Stomach (tissue), 4 donors: ENCODE data around the gene TBC1D4.

ENCODE experiments used
- EP300 ChIP-seq: sonication (generic); formaldehyde crosslinking; IDR thresholded peaks from one replicate; pipeline ENCODE4 v1.6.1; 2017; ENCODE audit warnings: antibody characterized with exemption
- POLR2A ChIP-seq, 4 donors: fragments of 450-650 bp; IDR thresholded peaks; one replicate each; pipeline ENCODE4 v1.6.1; 2016; ENCODE audit warnings: antibody characterized with exemption in 4 of 4, control low read depth in 2 of 4, mild to moderate bottlenecking in 1 of 4, moderate library complexity in 1 of 4
- POLR2AphosphoS5 ChIP-seq, 3 donors: sonication (generic); formaldehyde crosslinking; IDR thresholded peaks; one replicate each; pipeline ENCODE4 v1.6.1; 2016; ENCODE audit warnings: antibody characterized with exemption in 3 of 3
- TF ChIP-seq, protein P1 (sequence below), 7 experiments: fragments of 450-650 bp in 4 of 7; fragments of 200-600 bp in 3 of 7; sonication (generic) in 3 of 7; IDR thresholded peaks; one replicate each; pipeline ENCODE4 v1.5.1; 2016 to 2019; ENCODE audit warnings: antibody characterized with exemption in 7 of 7, control low read depth in 2 of 7, mild to moderate bottlenecking in 1 of 7

DNA sequence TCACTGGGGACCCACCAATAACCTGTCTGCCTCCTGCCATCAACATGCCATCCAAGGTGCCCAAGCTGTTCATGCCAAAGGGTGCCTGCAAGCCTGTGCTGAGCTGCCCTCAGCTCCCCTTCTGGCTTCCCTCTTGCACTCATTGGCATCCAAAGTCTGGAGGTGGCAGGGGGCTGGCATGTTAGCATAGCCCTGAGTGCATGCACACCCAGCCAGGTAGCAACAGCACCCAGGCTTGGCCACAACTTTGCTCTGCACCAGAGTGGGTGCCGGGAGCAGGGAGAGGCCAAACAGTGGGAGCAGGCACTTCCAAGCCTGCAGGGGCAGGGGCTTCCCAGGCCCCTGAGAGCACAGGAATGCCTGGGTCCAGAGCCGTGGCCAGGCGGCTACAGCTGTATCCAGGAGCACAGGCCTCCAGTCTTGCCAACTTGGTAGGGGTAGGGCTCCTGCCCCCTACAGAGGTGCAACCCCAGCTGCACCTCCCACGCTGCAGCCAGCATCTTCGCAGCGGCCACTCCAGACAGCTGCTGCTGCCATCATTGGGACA, 26.1 kb upstream of the TBC1D4 start:
- TF ChIP-seq, protein P1, sequence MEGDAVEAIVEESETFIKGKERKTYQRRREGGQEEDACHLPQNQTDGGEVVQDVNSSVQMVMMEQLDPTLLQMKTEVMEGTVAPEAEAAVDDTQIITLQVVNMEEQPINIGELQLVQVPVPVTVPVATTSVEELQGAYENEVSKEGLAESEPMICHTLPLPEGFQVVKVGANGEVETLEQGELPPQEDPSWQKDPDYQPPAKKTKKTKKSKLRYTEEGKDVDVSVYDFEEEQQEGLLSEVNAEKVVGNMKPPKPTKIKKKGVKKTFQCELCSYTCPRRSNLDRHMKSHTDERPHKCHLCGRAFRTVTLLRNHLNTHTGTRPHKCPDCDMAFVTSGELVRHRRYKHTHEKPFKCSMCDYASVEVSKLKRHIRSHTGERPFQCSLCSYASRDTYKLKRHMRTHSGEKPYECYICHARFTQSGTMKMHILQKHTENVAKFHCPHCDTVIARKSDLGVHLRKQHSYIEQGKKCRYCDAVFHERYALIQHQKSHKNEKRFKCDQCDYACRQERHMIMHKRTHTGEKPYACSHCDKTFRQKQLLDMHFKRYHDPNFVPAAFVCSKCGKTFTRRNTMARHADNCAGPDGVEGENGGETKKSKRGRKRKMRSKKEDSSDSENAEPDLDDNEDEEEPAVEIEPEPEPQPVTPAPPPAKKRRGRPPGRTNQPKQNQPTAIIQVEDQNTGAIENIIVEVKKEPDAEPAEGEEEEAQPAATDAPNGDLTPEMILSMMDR (IDR thresholded peaks at IDR 0.05): no peak
- TF ChIP-seq POLR2A (IDR thresholded peaks at IDR 0.05): no peak
- TF ChIP-seq EP300: no peak
- no peak for TF ChIP-seq POLR2AphosphoS5 (IDR thresholded peaks at IDR 0.05)
